ENCODE results near the gene FGL2. TPM values are rescaled to one million over a fixed set of nuclear protein-coding genes. Genes with fewer than 3 reads are reported as not detected.

Gene FGL2
- total and polyA plus RNA-seq, 2 of the 4 experiments (the other 2 are of a cell fraction) = 0.32 to 1.3 TPM

GRCh38 chr7:77184463-77184862, 15.2 kb downstream of the FGL2 start:
- no peaks in the 10 kb centered on the region for H4K20me1 ChIP-seq (ENCODE audit: insufficient read depth, low read length)
- H3K9me1 ChIP-seq (ENCODE audit: insufficient read depth, low read length) = peaks cover 2% of the 10 kb centered on the region; the same call in 1 of the 2 replicates
- H3K79me1 ChIP-seq (ENCODE audit: low read depth in 1 of 2, low read length in 2 of 2) = no peaks in the 10 kb centered on the region
- no peak overlapping the region for H3K56ac ChIP-seq (ENCODE audit: extremely low read depth, insufficient read depth, low read length)
- no peak overlapping the region for H3K9ac ChIP-seq (ENCODE audit: low read depth, low read length)
- no peak overlapping the region for H3K18ac ChIP-seq (ENCODE audit: low read depth, low read length)
- no peak overlapping the region for H2BK120ac ChIP-seq (ENCODE audit: low read depth, low read length)
- no peak overlapping the region for H2AK9ac ChIP-seq (replicated peaks; ENCODE audit: low read depth, low read length, poor library complexity)
- no peaks in the 10 kb centered on the region for H3K9me3 ChIP-seq (ENCODE audit: control insufficient read depth, insufficient read depth, low read length)
- no peaks in the 10 kb centered on the region for H3K36me3 ChIP-seq (ENCODE audit: control insufficient read depth, insufficient read depth, low read length)
- no peak overlapping the region for H3K27ac ChIP-seq (ENCODE audit: insufficient read depth, low read length)
- in situ Hi-C loops (cut with MboI; ENCODE audit: low sequenced_read_pairs) (no loop called here), intact Hi-C loops (cut with micrococcal nuclease) (no loop called here), dilution Hi-C loops (cut with HindIII; ENCODE audit: low sequenced_read_pairs, unreplicated experiment) (no loop called here)
- H3K14ac ChIP-seq (replicated peaks; ENCODE audit: low read depth, low read length) = no peak overlapping the region
- H3K4me3 ChIP-seq (ENCODE audit: insufficient read depth, low read depth, low read length) = no peak overlapping the region
- H3K4ac ChIP-seq (ENCODE audit: low read depth, low read length) = no peak overlapping the region
- no peak overlapping the region for H4K91ac ChIP-seq (ENCODE audit: insufficient read depth, low read depth, low read length)
- H3K27me3 ChIP-seq (ENCODE audit: control insufficient read depth, insufficient read depth, low read length) = no peaks in the 10 kb centered on the region
- TF ChIP-seq MAZ (IDR thresholded peaks at IDR 0.05; ENCODE audit: borderline replicate concordance, low read depth, low read length) (no peak), USF2 (IDR thresholded peaks at IDR 0.05; ENCODE audit: low read depth, low read length) (no peak), ELK1 (IDR thresholded peaks at IDR 0.05; ENCODE audit: borderline replicate concordance, low read depth, low read length) (no peak), CTCF (conservative IDR thresholded peaks at IDR 0.05; ENCODE audit: low read depth, low read length) (no peak), FOS (IDR thresholded peaks at IDR 0.05; ENCODE audit: low read depth, low read length) (no peak), RFX5 (IDR thresholded peaks at IDR 0.05; ENCODE audit: low read depth, low read length) (no peak), CEBPB (IDR thresholded peaks at IDR 0.05; ENCODE audit: low read depth, low read length) (no peak), RCOR1 (IDR thresholded peaks at IDR 0.05; ENCODE audit: insufficient replicate concordance, low read length) (no peak), SMC3 (IDR thresholded peaks at IDR 0.05; ENCODE audit: low read depth, low read length) (no peak), RAD21 (IDR thresholded peaks at IDR 0.05; ENCODE audit: low read length) (no peak), BHLHE40 (IDR thresholded peaks at IDR 0.05; ENCODE audit: low read depth, low read length) (no peak), MXI1 (IDR thresholded peaks at IDR 0.05; ENCODE audit: borderline replicate concordance, low read depth, low read length) (no peak), NFE2L2 (IDR thresholded peaks at IDR 0.05; ENCODE audit: low read depth, low read length) (no peak), MAFK (IDR thresholded peaks at IDR 0.05; ENCODE audit: low read depth, low read length) (no peak), POLR2A (IDR thresholded peaks at IDR 0.05; ENCODE audit: low read depth, low read length) (no peak)
- H4K5ac ChIP-seq (ENCODE audit: low read depth, low read length) = no peak overlapping the region
- H2AK5ac ChIP-seq (ENCODE audit: low read depth, low read length) = no peak overlapping the region
- BruUV-seq (replicated peaks) = no TSS peak
- no peaks in the 10 kb centered on the region; the same call in 1 of the 2 replicates for H3K4me1 ChIP-seq (ENCODE audit: control insufficient read depth, insufficient read depth, low read length)
- no peak overlapping the region for H2AFZ ChIP-seq (replicated peaks; ENCODE audit: low read length, poor library complexity)
- H2BK20ac ChIP-seq (ENCODE audit: low read depth, low read length) = no peak overlapping the region
- ChIA-PET CTCF (interaction anchor here (0.7 kb wide), 1 partner anchor 39 kb away, joined by 7 read pairs; no protein-coding TSS in a partner anchor), POLR2A (ENCODE audit: unreplicated experiment) (no interaction called here)
- H3K4me2 ChIP-seq (ENCODE audit: low read depth, low read length) = no peak overlapping the region
- ATAC-seq (ENCODE audit: low read depth) (no peak; the same call in 1 of the 2 replicates), DNase-seq (peak; percentile 29)
- H2BK5ac ChIP-seq (ENCODE audit: low read depth, low read length, poor library complexity, severe bottlenecking) = no peak overlapping the region
- no peak overlapping the region for H4K8ac ChIP-seq (ENCODE audit: low read depth in 2 of 2, low read length in 2 of 2)
- H3K23ac ChIP-seq (ENCODE audit: low read depth, low read length) = no peak overlapping the region
- H2BK15ac ChIP-seq (ENCODE audit: low read depth, low read length) = no peak overlapping the region

All from IMR-90 (cell line).